ENCODE measurements around the gene C19orf81. TPM values are rescaled to one million over a fixed set of nuclear protein-coding genes. Genes with fewer than 3 reads are reported as not detected.
A peak's percentile ranks its signal among the peaks of the same experiment; 100 is the strongest.

C19orf81 gene
- total RNA-seq, 3 donors from 2014 or later: not detected

DNA sequence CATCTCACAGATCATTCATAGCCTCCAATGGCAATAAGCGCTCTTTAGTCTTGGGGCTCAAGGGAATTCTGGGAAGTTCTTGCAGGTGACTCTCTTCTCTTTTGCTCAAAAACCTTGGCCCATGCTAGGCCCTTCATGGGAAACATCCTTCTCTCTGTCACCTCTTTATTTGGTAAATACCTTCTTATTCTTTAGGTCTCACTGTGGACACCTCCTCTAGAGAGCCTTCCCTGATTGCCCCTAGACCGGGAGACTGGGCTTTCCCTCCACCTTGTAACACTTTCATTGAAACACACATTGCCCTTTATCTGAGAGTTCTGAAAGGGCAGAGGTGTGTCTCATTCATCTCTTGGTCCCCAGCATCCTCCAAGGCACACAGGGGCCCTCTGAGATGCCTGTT is 1.9 kb downstream of the C19orf81 start:
- no peaks in the 10 kb centered on the region for H3K4me1 ChIP-seq
- H3K27me3 ChIP-seq: peaks cover 0 to 64% of the 10 kb centered on the region in 2 donors
- intact Hi-C loops (cut with DNase I; ENCODE audit: low total_unique reads): no loop called here
- H3K27ac ChIP-seq: no peak overlapping the region
- H3K36me3 ChIP-seq: no peaks in the 10 kb centered on the region
- H3K9me3 ChIP-seq: peaks cover 0 to 12% of the 10 kb centered on the region in 2 donors
- DNase-seq (ENCODE audit: low spot score in 2 of 2): no peak
- no peak for TF ChIP-seq POLR2AphosphoS5 (IDR thresholded peaks at IDR 0.05)
- TF ChIP-seq, protein P1, sequence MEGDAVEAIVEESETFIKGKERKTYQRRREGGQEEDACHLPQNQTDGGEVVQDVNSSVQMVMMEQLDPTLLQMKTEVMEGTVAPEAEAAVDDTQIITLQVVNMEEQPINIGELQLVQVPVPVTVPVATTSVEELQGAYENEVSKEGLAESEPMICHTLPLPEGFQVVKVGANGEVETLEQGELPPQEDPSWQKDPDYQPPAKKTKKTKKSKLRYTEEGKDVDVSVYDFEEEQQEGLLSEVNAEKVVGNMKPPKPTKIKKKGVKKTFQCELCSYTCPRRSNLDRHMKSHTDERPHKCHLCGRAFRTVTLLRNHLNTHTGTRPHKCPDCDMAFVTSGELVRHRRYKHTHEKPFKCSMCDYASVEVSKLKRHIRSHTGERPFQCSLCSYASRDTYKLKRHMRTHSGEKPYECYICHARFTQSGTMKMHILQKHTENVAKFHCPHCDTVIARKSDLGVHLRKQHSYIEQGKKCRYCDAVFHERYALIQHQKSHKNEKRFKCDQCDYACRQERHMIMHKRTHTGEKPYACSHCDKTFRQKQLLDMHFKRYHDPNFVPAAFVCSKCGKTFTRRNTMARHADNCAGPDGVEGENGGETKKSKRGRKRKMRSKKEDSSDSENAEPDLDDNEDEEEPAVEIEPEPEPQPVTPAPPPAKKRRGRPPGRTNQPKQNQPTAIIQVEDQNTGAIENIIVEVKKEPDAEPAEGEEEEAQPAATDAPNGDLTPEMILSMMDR (IDR thresholded peaks at IDR 0.05): no peak
- TF ChIP-seq POLR2A (IDR thresholded peaks at IDR 0.05): no peak
- no peak overlapping the region for H3K4me3 ChIP-seq

DNA sequence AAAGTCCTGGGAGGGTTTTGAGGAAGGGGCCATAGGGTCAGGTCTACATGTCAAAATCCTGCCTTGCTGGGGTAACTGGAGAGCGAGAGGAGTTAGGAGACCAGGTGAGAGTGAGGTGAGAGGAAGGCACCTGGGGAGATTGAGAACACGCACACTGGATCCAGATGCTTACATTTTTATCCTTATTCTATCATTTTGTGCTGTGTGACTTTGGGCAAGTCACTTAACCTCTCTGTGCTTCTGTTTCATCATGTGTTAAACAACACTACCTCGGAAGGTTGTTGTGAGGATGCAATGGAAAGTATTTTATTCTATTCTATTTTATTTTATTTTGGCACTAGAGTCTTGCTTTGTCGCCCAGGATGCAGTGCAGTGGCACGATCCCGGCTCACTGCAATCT is 3.5 kb downstream of the C19orf81 start:
- intact Hi-C loops (cut with DNase I; ENCODE audit: low total_unique reads): no loop called here
- H3K36me3 ChIP-seq: no peaks in the 10 kb centered on the region
- H3K4me3 ChIP-seq: no peak overlapping the region
- TF ChIP-seq, protein P1 (IDR thresholded peaks at IDR 0.05): no peak
- TF ChIP-seq POLR2A (IDR thresholded peaks at IDR 0.05) (no peak), POLR2AphosphoS5 (IDR thresholded peaks at IDR 0.05) (no peak)
- H3K27me3 ChIP-seq: peaks cover 0 to 54% of the 10 kb centered on the region in 2 donors
- DNase-seq (ENCODE audit: low spot score in 2 of 2): no peak
- peaks cover 0 to 12% of the 10 kb centered on the region in 2 donors for H3K9me3 ChIP-seq
- H3K27ac ChIP-seq: no peak overlapping the region
- H3K4me1 ChIP-seq: no peaks in the 10 kb centered on the region

DNA sequence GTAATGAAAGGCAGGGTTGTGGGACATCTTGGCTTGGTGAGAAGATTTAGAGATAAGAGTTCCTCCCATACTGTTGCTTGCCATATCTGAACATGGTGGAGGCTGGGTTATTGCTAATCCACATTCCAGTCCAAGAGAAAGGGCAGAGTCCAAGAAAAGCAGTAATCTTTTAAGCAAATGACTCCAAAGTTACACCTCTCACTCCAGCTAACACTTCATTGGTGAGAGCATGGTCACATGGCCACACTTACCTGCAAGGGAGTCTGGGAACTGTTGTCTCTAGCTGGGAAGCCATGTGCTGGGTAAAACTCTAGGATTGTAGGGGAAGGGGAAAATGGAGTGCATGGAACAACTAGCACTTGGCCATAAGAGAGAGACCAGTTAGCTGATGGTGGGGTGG is 5.6 kb downstream of the C19orf81 start:
- no peak for DNase-seq (ENCODE audit: low spot score in 2 of 2)
- no peak for TF ChIP-seq POLR2AphosphoS5 (IDR thresholded peaks at IDR 0.05)
- TF ChIP-seq, protein P1 (IDR thresholded peaks at IDR 0.05): no peak
- TF ChIP-seq POLR2A (IDR thresholded peaks at IDR 0.05): no peak
- no peaks in the 10 kb centered on the region for H3K4me1 ChIP-seq
- no peaks in the 10 kb centered on the region for H3K36me3 ChIP-seq
- H3K27me3 ChIP-seq: peaks cover 7 to 49% of the 10 kb centered on the region in 2 donors
- H3K9me3 ChIP-seq: peaks cover 0 to 12% of the 10 kb centered on the region in 2 donors
- intact Hi-C loops (cut with DNase I; ENCODE audit: low total_unique reads): no loop called here
- H3K4me3 ChIP-seq: no peak overlapping the region
- H3K27ac ChIP-seq: no peak overlapping the region

DNA sequence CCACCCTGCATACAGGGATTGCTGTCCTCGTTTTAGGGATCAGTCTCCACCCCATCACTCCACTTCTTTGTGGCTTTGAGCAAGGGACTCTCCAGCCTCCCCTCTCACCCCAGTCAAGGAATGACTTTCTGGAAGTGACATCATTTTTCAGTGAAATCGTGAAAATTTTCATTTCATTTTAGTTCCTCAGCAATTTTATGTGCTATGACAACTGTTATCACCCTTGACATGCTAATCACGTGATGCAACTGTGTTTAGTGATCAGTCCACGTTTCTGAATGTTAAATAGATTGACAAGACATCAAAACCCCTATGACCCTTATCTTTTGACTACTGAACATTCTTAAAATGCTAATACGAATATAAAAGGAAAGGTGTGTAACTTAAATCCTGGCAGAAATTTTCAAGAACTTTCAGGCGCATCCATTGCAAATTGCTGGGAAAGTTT is 8.0 kb downstream of the C19orf81 start:
- H3K27ac ChIP-seq: no peak overlapping the region
- intact Hi-C loops (cut with DNase I; ENCODE audit: low total_unique reads): no loop called here
- DNase-seq (ENCODE audit: low spot score in 2 of 2): no peak
- H3K4me3 ChIP-seq: no peak overlapping the region
- peaks cover 0 to 12% of the 10 kb centered on the region in 2 donors for H3K9me3 ChIP-seq
- H3K27me3 ChIP-seq: peaks cover 9 to 60% of the 10 kb centered on the region in 2 donors
- TF ChIP-seq POLR2AphosphoS5 (IDR thresholded peaks at IDR 0.05): no peak
- TF ChIP-seq, protein P1 (IDR thresholded peaks at IDR 0.05): no peak
- TF ChIP-seq POLR2A (IDR thresholded peaks at IDR 0.05): no peak
- H3K4me1 ChIP-seq: no peaks in the 10 kb centered on the region
- no peaks in the 10 kb centered on the region for H3K36me3 ChIP-seq

DNA sequence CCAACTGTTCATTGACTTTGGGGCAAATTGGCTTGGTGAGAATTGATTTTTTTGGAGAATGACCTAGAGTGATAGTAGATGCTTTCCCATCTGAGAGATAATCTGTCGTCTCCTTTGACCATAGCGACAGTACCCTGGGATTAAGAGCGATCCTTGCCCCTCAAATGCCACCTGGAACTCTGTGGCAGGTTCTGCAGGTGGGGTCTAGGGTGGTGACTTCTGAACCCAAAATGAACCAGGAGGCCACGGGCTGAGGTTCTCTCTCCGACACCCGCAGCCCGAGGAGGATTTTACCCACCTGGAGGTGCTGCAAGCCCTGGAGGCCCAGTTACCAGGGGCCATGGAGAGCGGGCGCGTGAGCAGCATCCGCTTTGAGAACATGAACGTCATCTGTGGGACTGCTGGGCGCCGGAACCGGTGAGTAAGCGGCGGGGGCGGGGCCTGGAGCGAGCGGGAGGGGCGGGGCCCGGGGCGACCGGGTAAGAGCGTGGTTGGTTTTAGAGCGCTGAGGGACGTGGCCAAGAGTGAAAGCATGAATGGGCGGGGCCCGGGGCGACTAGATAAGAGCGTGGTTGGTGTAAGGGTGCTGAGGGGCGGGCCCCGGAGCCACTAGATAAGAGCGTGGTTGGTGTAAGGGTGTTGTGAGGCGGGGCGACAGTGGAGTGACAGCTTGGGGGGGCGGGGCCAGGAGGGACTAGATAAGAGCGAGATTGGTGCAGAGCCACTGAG is 8.6 kb downstream of the C19orf81 start:
- H3K27ac ChIP-seq: peak overlapping the region; percentile 67 to 74
- H3K27me3 ChIP-seq: peaks cover 9 to 55% of the 10 kb centered on the region in 2 donors
- H3K36me3 ChIP-seq: no peaks in the 10 kb centered on the region
- H3K9me3 ChIP-seq: peaks cover 0 to 12% of the 10 kb centered on the region in 2 donors
- TF ChIP-seq POLR2AphosphoS5 (IDR thresholded peaks at IDR 0.05) (no peak), POLR2A (IDR thresholded peaks at IDR 0.05) (no peak)
- TF ChIP-seq, protein P1 (IDR thresholded peaks at IDR 0.05): no peak
- H3K4me1 ChIP-seq: no peaks in the 10 kb centered on the region
- DNase-seq (ENCODE audit: low spot score in 2 of 2): peak; percentile 78 to 98
- H3K4me3 ChIP-seq: peak overlapping the region; percentile 8 to 70 (median 56)
- intact Hi-C loops (cut with DNase I; ENCODE audit: low total_unique reads): no loop called here
